Mucosa of descending colon (tissue), 3 donors: ENCODE data around the gene SPCS3. TPM values are rescaled to one million over a fixed set of nuclear protein-coding genes. Genes with fewer than 3 reads are reported as not detected.
A peak's percentile ranks its signal among the peaks of the same experiment; 100 is the strongest.

Source experiments
- ATAC-seq: fragments of 200-7000 bp; cut with Tn5 transposase; one replicate; pipeline ENCODE4 v1.9.1; 2020; ENCODE audit warnings: mild to moderate bottlenecking, moderate library complexity
- DNase-seq, 3 donors: peaks; one replicate each; pipeline ENCODE4 v3.0.0-alpha.2; 2020
- H3K36me3 ChIP-seq: fragments of 200-600 bp; one replicate; pipeline ENCODE4 v1.8.0; 2021; ENCODE audit warnings: low read depth, mild to moderate bottlenecking
- H3K4me1 ChIP-seq: fragments of 200-600 bp; one replicate; pipeline ENCODE4 v1.8.0; 2021; ENCODE audit warnings: low read depth, mild to moderate bottlenecking
- H3K4me3 ChIP-seq: fragments of 200-600 bp; one replicate; pipeline ENCODE4 v1.8.0; 2021; ENCODE audit warnings: mild to moderate bottlenecking
- H3K9me3 ChIP-seq: fragments of 200-600 bp; one replicate; pipeline ENCODE4 v1.8.0; 2021; ENCODE audit warnings: mild to moderate bottlenecking
- intact Hi-C, 2 donors: fragments of 100-400 bp; cut with DNase I in 1 of 2; cut with micrococcal nuclease in 1 of 2; formaldehyde crosslinking; loops; one replicate each; pipeline versions ENCODE4 v1.11.0 to v1.11.1; 2022; cut with DNase I, micrococcal nuclease
- total RNA-seq, 3 donors: library from RNA; stranded (reverse); fragmentation: NEBNext Ultra II Directional in 2 of 3; extraction: Animal tissue kit (Norgen Biotek cat#: 25700) in 2 of 3; gene quantifications; one replicate each; pipeline versions ENCODE4 v1.2.1 to v1.2.4, GENCODE V29; 2021 to 2023
- TF ChIP-seq, protein P1 (sequence below): fragments of 200-600 bp; IDR thresholded peaks from one replicate; pipeline ENCODE4 v1.8.0; 2022; ENCODE audit warnings: antibody characterized with exemption, mild to moderate bottlenecking
- donor health status: DM: no; HTN: no; CAD: no; lungs with moderate emphysema.
- donor health status: DM: no; HTN: no; CAD: no.
- donor health status: DM: no; HTN: yes; CAD: no.

The SPCS3 gene
- total RNA-seq, 3 donors from 2014 or later = 72.6 to 152 (median 102) TPM

DNA sequence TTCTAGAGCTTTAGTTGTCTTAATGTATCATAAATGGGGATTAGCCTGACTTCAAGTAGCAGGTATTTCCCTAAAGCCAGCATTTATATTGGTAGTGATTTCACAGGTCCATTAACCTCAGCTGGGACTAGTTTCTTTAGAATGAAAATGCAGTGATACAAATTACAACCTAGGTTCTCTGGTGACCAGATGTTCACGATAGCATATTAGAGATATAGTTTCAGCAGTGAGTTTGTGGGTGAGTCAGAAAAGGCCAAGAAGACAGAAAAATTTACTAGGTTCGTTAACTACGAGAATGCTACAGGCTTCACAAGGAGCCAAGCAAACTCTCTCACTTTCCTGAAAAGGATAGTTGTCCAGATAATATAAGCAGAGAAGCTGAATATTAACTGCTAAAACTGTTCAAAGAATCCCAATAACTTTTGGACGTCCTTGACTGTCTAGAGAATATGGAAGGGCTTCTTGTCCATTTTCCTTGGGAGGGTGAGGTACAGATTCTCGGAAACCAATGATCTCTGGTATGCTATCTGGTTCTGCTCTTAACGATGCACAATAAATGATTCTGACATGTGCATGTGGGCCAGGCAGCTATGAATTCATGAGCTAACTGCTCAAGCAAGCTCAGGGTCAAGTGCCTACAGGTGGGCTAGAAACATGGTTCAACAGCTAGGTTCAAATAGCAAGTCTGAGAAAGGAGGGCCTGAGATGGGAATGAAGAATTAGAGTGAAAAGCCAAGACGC is 6.0 kb upstream of the SPCS3 start:
- DNase-seq = no peak
- ATAC-seq = no peak
- no peaks in the 10 kb centered on the region for H3K4me1 ChIP-seq
- no peaks in the 10 kb centered on the region for H3K9me3 ChIP-seq
- no peaks in the 10 kb centered on the region for H3K36me3 ChIP-seq
- intact Hi-C loops = no loop called here
- no peak overlapping the region for H3K4me3 ChIP-seq
- TF ChIP-seq, protein P1, sequence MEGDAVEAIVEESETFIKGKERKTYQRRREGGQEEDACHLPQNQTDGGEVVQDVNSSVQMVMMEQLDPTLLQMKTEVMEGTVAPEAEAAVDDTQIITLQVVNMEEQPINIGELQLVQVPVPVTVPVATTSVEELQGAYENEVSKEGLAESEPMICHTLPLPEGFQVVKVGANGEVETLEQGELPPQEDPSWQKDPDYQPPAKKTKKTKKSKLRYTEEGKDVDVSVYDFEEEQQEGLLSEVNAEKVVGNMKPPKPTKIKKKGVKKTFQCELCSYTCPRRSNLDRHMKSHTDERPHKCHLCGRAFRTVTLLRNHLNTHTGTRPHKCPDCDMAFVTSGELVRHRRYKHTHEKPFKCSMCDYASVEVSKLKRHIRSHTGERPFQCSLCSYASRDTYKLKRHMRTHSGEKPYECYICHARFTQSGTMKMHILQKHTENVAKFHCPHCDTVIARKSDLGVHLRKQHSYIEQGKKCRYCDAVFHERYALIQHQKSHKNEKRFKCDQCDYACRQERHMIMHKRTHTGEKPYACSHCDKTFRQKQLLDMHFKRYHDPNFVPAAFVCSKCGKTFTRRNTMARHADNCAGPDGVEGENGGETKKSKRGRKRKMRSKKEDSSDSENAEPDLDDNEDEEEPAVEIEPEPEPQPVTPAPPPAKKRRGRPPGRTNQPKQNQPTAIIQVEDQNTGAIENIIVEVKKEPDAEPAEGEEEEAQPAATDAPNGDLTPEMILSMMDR = no peak

DNA sequence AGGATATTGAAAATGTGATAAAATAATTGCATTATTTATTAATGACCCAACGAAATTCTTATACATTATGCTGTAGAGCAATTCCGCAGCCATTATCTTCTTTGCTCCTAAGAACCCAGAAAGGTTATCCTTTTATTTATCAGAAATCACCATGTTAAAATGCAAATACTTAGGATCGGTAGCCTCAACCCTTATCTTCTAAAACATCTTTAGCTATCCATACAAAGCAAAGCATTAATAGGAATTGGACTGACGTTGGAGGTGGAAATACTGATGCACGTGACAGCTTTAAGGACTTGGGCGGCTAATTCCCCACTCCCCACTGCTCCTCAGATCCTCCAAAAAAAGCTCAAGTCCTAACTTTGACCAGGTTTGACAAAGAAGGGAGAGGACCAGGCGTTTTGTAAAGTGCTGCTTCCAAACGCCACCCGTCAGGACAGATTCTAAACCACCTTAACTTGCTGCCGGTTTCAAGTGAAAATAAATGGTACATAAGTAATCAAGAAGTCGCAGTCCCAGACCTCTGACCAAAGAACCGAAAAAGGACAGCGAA is 539 bp upstream of the SPCS3 start:
- no peaks in the 10 kb centered on the region for H3K36me3 ChIP-seq
- ATAC-seq (no peak), DNase-seq (no peak)
- TF ChIP-seq, protein P1 = no peak
- peak overlapping the region; percentile 99 for H3K4me3 ChIP-seq
- H3K4me1 ChIP-seq = peaks cover 5% of the 10 kb centered on the region
- intact Hi-C loops = no loop called here
- H3K9me3 ChIP-seq = no peaks in the 10 kb centered on the region

DNA sequence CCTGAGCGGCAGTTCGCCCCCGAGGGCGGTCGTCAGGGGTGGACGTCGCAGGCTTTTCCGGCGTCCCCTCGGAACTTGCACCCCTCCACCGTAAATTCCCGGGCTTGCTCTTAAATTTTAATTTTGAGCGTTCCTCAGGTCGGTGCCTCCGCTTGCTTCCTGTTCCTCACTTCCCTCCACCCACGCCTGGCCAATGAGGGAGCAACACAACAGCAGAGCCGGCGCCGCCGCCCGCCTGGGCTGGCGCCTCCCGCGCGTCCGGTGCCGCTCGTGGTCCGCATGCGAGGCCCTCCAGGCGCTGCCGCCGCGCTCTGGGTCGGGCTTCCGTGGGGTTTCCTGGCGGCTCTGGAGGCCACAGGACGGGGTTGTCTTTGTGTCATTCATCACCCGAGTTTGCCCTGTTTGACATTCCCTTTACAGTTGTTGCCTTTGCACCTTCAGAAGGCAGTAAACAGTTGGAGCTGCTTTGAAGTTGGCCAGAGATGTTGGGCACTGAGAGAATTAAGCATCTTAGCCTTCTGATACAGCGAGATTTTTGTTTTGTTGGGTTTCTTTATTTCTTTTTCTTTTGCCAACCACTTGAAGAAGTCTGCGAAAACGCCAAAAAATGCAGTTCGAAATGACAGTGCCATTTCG is 692 bp downstream of the SPCS3 start:
- intact Hi-C loops = no loop called here
- DNase-seq (peak; percentile 87 to 93 (median 91)), ATAC-seq (peak; percentile 89)
- no peaks in the 10 kb centered on the region for H3K9me3 ChIP-seq
- TF ChIP-seq, protein P1 = no peak
- peaks cover 5% of the 10 kb centered on the region for H3K4me1 ChIP-seq
- H3K36me3 ChIP-seq = no peaks in the 10 kb centered on the region
- H3K4me3 ChIP-seq = peak overlapping the region; percentile 99

DNA sequence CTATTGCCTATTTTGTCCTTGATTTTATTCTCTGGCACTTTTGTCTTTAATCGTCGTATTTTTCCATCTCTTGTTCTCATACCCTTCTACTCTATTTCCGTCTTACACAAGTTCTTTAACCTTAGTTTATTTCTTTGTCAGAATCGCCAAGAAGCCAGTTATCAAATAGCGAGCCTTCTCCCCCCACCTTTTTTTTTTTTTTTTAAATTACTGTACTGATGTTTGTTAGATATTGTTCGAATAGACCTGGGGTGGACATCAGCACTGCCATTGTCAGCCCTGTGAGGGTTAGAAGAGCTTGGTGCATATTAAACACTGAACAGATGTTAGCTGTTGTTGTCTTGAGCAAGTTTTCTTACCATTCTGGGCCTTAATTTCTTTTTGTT is 1.2 kb downstream of the SPCS3 start:
- ATAC-seq = no peak
- no peak for DNase-seq
- intact Hi-C loops = no loop called here

DNA sequence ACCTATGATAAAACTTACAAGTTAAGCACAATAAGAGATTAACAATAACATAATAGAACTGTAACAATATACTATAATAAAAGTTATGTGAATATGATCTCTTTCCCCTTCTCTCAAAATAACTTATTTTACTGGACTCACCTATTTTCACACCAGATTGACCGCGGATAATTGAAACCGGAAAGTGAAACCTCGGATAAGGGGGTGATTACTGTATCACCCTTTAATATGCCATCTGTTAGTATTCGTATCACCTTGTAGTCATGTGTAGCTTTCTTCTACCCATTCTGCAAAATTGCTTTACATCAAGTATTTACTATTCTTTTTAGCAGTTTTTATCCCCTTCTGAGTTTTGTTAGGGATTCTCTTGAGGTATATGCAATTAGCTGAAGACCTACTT is 1.8 kb downstream of the SPCS3 start:
- H3K36me3 ChIP-seq = no peaks in the 10 kb centered on the region
- intact Hi-C loops = no loop called here
- ATAC-seq = no peak
- H3K4me3 ChIP-seq = no peak overlapping the region
- no peak for DNase-seq
- peaks cover 5% of the 10 kb centered on the region for H3K4me1 ChIP-seq
- no peaks in the 10 kb centered on the region for H3K9me3 ChIP-seq
- TF ChIP-seq, protein P1 = no peak

More for the DNA sequence above, 1.2 kb downstream of the SPCS3 start:
- Histone ChIP-seq H3K4me1 (peaks cover 5% of the 10 kb centered on the region), H3K9me3 (no peaks in the 10 kb centered on the region), H3K36me3 (no peaks in the 10 kb centered on the region), H3K4me3 (peak overlapping the region; percentile 99)
- TF ChIP-seq, protein P1 = no peak
